ENCODE data around the gene CAMTA1.
"Not testable (repeated sequence)": the region's sequence is repeated elsewhere in the genome, so short reads cannot be mapped to it uniquely, and the experiment has no call there.

Gene CAMTA1

GRCh38 chr1:6810146-6810734 lies 25.0 kb downstream of the CAMTA1 start:
- not testable (repeated sequence) for DNase-seq

GRCh38 chr1:6811583-6811982 lies 26.3 kb downstream of the CAMTA1 start:
- DNase-seq = no peak

GRCh38 chr1:6813165-6813564 lies 27.9 kb downstream of the CAMTA1 start:
- DNase-seq = no peak

GRCh38 chr1:6815726-6816125 lies 30.5 kb downstream of the CAMTA1 start:
- DNase-seq = no peak

- no peak for DNase-seq
These were observed 34.2 kb downstream of the CAMTA1 start for GRCh38 chr1:6819246-6820040.

- no peak for DNase-seq
These were observed 35.6 kb downstream of the CAMTA1 start for GRCh38 chr1:6820899-6821298.

- no peak for DNase-seq
These were observed 37.5 kb downstream of the CAMTA1 start for GRCh38 chr1:6822530-6823359.

GRCh38 chr1:6823793-6824192 lies 38.5 kb downstream of the CAMTA1 start:
- no peak for DNase-seq

GRCh38 chr1:6824665-6825368 lies 39.6 kb downstream of the CAMTA1 start:
- no peak for DNase-seq

GRCh38 chr1:6825828-6826227 lies 40.6 kb downstream of the CAMTA1 start:
- DNase-seq = no peak

GRCh38 chr1:6827079-6827478 lies 41.8 kb downstream of the CAMTA1 start:
- DNase-seq = no peak

- DNase-seq = no peak
These were observed 42.4 kb downstream of the CAMTA1 start for GRCh38 chr1:6827630-6828165.

GRCh38 chr1:6831366-6831765 lies 46.1 kb downstream of the CAMTA1 start:
- no peak for DNase-seq

GRCh38 chr1:6832006-6832405 lies 46.8 kb downstream of the CAMTA1 start:
- DNase-seq = not testable (repeated sequence)

- no peak for DNase-seq
These were observed 47.4 kb downstream of the CAMTA1 start for GRCh38 chr1:6832531-6833188.

- DNase-seq = no peak
These were observed 48.5 kb downstream of the CAMTA1 start for GRCh38 chr1:6833804-6834203.

GRCh38 chr1:6834366-6834765 lies 49.1 kb downstream of the CAMTA1 start:
- DNase-seq = no peak

- DNase-seq = no peak
These were observed 49.9 kb downstream of the CAMTA1 start for GRCh38 chr1:6835139-6835538.

GRCh38 chr1:6842301-6842700 lies 57.0 kb downstream of the CAMTA1 start:
- no peak for DNase-seq

- DNase-seq = not testable (repeated sequence)
These were observed 60.5 kb downstream of the CAMTA1 start for GRCh38 chr1:6845786-6846185.

- DNase-seq = no peak
These were observed 63.6 kb downstream of the CAMTA1 start for GRCh38 chr1:6848816-6849215.

- no peak for DNase-seq
These were observed 65.3 kb downstream of the CAMTA1 start for GRCh38 chr1:6850537-6850936.
